GM18909 (cell line): ENCODE measurements around the gene IFNGR2.
"Not testable (repeated sequence)": the region's sequence is repeated elsewhere in the genome, so short reads cannot be mapped to it uniquely, and the experiment has no call there.

Source experiments
- ATAC-seq: cut with Tn5 transposase; IDR thresholded peaks from one replicate; pipeline ENCODE4 v1.9.1; 2021; ENCODE audit warnings: mild to moderate bottlenecking; ENCODE audit not compliant: unreplicated experiment, poor library complexity

IFNGR2 gene

DNA sequence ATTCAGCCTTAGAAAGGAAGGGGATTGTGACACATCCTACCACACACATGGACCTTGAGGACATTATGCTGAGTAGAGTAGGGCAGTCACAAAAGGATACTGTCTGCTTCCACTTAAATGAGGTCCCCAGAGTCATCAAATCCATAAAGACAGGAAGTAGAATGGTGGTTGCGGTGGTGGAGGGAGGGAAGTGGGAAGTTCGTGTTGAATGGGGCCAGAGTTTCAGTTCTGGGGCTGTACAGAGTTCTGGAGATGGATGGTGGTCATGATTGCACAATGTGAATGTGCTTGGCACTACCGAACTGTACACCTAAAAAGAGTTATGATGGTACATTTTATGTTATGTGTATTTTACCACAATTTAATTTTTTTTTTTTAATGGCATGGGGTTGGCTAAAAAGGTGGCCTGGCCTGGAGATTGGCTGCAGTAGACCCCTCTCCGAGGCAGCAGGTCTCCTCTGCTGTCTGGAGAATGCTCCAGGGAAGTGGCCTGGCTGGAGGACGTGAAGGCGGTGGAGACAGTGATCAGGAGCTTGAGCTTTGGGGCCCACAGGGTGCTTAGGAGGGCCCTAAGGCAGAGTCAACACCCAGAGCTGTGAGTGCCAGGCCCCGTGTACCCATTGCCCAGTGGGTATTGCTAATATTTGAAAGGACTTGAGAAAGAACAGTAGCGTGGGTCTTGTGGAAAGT is 30.4 kb downstream of the IFNGR2 start:
- ATAC-seq, result no peak

DNA sequence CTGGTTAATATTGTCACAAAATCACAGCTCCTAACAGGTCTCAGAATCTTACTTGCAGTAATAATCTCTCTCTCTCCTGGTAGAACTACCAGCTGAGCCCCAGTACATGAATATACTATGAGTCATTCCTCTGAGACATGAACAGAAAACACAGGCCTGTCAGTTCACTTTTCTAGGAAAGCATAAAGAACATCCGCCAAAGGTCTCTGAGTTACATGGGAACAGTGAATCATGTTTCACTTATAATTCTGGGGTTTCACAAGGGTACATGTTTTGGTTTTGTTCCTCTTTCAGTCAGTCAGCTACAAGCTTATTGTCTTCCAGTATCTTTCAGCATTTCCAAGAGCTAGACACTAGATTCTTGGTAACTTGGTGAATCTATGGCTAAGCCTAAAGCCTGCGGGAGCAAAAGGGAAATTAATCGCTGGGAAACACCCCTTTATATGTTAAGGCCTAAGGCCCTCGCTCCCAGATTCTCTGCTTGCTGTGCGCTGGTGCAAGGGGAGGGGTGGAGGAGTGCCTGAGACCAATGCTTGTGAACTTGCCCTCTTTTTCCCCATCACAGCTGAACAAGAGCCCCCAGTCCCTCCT is 31.7 kb downstream of the IFNGR2 start:
- peak; percentile 90 for ATAC-seq

DNA sequence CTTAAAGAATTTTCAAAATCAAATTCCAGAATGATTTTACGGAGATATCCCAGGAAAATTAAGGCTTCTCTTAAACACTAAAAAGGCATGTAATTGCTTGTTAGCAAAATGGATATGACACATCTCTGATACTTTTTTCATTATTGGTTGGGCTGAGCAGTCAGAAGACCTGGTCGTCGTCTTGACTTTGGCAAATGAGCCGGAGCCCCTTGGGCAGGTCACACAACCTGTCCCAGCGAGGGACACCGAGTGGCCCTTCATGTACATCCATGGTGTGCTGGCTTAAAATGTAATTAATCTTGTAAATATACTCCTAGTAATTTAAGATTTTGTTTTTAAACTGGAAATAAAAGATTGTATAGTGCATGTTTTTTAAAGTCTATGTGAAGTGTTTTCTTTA is 33.9 kb downstream of the IFNGR2 start:
- no peak for ATAC-seq

DNA sequence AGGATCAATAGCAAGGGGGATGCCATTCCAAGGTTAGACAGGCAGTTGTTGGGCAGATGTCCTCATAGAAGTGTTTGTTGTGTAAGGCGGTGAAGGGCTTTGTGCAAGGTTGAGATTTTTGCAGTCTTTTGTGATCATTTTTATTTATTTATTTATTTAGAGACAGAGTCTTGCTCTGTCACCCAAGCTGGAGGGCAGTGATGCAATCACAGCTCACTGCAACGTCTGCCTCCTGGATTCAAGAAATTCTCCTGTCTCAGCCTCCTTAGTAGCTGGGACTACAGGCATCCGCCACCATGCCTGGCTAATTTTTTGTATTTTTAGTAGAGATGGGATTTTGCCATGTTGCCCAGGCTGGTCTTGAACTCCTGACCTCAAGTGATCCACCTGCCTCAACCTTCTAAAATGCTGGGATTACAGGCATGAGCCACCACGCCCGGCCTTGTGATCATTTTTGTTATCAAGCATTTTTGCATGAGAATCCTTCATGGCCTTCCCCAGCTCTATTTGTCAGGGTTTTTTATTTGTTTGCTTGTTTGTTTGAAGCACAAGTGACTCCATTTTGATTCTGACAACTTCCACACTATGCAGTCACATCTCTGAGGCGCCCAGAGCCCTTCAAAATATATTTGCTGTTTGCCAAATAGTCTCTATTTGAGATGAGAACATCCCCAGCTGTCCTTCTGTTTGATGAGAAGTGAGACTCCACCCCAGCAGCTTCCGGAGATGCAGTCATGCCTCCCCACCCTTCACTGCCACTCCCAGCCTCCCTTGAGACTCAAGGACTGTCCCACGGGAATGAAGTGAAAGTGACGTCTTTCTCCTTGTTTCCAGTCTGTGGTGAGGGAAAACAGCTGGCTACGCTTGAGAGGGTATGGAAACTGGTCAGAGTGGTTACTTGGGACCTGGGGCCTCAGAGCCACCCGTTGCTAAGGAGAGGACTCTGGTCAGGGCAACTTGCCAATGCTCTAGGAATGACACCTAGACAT is 38.6 kb downstream of the IFNGR2 start:
- ATAC-seq, result peak; percentile 69

DNA sequence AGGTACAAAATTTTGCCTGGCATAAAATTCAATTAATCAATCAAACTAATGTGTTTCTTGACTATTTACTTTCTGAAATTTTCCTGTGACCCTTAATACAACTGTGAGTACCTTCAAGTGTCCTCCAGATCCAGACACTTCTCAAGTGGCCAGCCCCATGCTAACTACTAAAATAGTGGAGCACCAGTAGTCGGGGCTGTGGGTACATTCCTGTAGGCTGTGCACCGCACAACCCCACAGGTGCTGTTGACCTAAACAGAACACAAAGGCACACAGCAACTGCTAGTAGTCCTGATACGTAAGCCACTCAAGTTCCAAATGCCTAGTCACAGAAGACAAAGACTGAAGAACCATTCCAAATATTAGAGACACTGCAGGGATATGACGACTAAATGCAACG is 40.0 kb downstream of the IFNGR2 start:
- no peak for ATAC-seq

DNA sequence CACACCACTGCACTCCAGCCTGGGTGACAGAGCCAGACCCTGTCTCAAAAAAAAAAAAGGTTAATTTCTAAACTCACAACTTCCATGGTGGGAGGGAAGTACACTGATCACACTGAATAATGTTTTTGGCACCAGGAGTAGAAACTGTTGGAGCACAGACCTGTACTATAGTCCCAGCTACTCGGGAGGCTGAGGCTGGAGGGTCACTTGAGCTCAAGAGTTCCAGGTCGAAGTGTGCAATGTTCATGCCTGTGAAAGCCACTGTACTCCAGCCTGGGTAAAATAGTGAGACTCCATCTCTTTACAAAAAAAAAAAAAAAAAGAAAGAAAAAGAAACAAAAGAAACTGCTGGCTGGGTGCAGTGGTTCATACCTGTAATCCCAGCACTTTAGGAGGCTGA is 41.3 kb downstream of the IFNGR2 start:
- no peak for ATAC-seq

DNA sequence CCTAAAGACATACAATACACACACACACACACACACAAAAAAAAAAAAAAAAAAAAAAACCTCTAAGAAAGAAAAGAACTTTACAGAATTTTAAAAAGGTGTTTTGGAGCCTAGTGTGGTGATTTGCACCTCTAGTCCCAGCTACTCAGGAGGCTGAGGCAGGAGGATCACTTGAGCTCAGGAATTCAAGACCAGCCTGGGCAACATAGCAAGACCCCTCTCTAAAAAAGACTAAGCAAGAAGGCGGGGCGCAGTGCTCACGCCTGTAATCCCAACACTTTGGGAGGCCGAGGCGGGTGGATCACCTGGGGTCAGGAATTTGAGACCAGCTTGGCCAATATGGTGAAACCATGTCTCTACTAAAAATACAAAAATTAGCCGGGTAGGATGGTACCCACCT is 43.4 kb downstream of the IFNGR2 start:
- ATAC-seq, result not testable (repeated sequence)

DNA sequence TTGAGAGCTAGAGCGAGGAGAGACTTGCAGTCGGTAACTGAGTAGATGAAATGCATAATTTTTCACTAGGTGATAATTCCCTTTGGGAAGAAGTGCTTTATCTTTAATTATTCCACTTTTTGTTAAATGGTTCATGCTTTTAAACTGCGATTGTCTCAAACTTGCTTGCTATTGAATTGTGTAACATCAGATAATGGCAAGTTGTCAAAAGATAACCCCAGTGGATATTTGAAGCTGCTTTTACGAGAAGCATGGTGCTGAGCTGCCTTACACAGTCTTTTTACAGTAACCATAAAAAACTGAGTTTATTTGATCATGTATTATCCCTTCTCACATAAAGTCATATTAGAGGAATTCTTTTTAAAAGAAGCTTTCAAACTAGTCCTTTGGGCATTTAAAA is 46.4 kb downstream of the IFNGR2 start:
- ATAC-seq, result no peak

DNA sequence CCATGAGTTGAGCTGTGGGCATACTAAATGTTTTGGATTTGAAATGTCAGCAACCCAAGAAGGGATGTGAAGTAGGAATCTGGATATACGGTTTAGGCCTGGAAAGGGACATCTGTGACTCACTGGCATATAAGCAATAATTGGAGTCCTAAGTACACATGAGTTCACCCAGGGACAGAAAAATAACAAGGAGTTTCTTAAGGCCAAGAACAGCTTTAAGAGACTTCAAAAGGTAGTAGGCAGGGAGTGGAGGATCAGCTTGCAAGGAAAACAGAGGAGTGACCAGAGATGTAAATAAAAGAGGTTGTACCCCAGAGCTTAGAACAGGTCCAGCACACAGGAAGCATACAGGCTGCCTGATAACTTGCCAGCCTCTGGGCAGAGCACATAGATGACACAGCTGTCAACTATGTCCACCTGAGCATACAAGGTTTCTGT is 48.4 kb downstream of the IFNGR2 start:
- no peak for ATAC-seq

DNA sequence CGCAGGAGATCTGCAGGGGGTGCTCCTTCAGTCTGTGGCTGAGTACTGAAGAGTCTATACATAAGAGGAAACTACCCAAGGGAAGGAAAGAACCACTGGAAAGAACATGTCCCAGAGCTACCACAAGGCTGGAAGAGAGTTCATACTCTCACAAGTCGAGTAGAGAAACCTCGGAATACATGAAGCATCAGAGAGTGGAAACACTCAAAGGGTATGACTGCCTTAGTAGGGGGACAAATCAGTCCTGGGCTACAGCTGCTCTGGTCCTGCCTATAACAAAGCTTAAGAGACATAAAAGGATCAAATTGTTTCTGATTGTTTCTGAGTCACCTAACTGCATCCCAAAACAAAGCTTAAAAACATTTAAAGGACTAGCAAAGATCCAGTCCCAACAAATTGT is 49.1 kb downstream of the IFNGR2 start:
- ATAC-seq, result no peak

DNA sequence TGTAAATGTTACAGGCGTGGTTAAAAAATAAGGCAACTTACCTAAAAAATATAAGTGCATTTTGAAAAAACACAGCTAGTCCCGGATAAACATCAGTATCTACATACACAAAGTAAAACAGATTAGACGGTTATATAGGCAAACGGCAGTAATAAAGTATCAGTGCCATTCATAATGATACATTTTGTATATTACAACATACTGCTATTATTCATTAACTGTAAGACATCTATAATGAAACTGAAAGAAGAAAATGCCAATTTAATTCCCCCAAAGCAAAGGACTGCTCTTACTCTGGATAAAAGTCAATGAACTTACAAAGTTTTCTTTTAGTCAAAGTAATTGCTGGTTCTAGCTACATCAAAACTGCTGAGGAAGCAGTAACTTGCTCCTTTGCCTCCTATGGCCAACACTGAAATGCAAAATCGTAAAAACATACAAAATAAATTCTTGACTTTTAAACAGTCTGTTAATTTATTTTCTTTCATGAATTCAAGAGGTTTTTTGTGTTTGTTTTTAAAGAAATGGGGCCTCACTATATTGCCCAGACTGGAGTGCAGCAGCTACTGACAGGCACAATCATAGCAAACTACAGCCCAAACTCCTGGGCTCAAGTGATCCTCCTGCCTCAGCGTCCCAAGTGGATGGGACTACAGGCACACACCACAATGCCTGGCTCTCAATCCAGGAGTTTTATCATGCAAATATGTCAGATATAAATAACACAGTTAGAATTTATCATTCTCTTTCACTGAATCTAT is 52.7 kb downstream of the IFNGR2 start:
- ATAC-seq, result no peak

DNA sequence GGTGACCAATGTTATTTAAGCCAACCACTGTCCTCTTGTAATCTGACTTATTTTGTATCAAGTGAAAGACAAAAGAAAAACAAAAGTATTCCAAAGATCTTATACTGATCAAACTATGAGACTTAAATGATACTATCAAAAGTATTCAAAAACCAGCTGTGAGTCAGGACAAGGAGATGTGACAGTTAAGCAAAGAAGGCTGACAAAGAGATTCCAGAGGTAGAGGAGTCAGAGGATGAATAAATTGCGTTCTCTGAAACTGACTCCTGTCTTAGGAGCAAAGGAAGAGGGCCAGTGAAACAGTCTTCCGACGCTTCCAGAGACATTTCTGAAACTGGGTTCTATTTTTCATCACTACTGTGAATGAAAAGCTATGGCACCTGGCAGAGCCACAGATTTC is 55.6 kb downstream of the IFNGR2 start:
- no peak for ATAC-seq

DNA sequence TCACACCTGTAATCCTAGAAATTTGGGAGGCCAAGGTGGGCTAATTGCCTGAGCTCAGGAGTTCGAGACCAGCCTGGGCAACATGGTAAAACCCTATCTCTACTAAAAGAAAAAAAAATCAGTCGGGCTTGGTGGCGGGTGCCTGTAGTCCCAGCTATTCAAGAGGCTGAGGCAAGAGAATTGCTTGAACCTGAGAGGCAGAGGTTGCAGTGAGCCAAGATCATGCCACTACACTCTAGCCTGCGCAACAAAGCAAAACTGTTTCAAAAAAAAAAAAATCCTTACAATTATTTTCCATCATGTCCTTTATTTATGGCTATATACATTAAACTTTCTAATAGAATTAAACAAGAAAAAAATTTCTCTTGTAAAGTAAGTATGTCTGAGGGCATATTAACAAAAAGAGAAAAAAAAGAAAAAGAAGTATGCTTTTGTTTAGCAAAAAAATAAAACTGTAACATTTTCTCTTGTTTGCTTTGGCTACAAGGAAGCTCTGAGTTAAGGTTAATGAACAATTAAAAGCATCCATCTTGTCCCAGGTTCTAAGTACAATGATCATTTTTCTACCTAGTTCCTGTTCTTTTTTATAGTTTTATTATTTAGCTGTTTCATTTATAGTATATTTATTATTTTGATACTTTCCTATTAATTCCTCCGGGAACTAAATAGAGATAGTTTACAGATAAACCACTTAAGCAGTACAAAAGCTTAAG is 58.5 kb downstream of the IFNGR2 start:
- ATAC-seq, result no peak

DNA sequence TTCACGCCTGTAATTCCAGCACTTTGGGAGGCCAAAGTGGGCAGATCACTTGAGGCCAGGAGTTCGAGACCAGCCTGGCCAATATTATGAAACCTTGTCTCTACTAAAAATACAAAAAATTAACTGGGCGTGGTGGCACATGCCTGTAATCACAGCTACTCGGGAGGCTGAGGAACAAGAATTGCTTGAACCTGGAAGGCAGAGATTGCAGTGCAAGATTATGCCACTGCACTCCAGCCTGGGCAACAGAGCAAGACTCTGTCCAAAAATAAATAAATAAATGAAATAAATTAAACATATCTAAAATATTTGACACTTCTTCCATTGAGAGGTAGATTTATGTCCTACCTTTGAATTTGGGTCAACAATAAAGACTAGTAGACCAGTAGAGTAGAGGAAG is 66.0 kb downstream of the IFNGR2 start:
- not testable (repeated sequence) for ATAC-seq

DNA sequence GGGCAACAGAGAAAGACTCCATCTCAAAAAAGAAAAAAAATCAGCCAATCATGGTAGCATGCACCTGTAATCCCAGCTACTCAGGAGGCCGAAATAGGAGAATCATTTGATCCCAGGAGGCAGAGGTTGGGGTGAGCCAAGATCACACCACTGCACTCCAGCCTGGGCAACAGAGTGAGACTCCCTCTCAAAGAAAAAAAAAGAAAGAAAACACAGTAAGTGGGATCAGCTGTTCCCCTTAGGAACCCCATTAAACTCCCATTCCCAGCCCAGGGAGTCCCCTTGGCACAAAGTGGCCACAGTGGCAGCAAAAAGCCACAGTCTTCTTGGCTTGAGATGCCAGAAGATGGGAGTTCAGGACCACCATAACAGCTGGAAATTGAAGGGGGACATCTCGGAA is 67.5 kb downstream of the IFNGR2 start:
- ATAC-seq, result no peak

DNA sequence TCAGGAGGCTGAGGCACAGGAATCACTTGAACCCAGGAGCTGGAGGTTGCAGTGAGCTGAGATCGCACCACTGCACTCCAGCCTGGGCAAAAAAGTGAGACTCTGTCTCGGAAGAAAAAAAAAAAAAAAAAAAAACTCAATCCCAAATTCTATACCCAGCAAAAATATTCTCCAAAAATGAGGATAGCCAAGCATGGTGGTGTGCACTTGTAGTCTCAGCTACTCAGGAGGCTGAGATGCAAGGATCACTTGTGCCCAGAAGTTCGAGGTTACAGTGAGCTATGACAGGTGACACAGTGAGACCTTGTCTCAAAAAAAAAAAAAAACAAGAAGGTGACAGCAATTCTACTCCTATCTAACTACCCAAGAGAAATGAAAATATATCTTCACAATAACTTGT is 70.1 kb downstream of the IFNGR2 start:
- ATAC-seq, result no peak

DNA sequence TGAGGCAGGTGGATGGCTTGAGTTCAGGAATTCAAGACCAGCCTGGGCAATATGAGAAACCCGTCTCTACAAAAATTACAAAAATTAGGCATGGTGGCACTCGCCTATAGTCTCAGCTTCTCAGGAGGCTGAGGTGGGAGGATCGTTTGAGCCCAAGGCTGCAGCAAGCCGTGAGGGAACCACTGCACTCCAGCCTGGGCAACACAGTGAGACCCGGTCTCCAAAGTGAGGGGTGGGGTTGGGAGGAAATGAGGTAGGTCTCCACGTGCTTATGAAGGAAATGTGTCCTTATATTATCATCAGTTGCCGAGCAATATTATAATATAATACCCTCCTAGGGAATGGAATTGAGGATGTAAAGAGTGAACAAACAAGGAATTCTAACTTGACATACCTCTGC is 73.9 kb downstream of the IFNGR2 start:
- ATAC-seq, result no peak

DNA sequence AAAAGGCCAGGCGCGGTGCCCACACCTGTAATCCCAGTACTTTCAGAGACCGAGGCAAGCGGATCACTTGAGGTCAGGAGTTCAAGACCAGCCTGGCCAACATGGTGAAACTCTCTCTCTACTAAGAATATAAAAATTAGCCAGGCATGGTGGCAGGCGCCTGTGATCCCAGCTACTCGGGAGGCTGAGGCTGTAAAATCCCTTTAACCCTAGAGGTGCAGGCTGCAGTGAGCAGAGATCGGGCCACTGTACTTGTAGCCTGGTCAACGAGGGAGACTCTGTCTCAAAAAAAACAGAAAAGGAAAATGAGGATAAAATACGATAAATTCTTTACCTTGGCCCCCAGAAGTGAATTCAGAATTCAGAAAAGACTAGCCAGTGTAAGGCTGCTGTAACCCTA is 75.0 kb downstream of the IFNGR2 start:
- no peak for ATAC-seq

DNA sequence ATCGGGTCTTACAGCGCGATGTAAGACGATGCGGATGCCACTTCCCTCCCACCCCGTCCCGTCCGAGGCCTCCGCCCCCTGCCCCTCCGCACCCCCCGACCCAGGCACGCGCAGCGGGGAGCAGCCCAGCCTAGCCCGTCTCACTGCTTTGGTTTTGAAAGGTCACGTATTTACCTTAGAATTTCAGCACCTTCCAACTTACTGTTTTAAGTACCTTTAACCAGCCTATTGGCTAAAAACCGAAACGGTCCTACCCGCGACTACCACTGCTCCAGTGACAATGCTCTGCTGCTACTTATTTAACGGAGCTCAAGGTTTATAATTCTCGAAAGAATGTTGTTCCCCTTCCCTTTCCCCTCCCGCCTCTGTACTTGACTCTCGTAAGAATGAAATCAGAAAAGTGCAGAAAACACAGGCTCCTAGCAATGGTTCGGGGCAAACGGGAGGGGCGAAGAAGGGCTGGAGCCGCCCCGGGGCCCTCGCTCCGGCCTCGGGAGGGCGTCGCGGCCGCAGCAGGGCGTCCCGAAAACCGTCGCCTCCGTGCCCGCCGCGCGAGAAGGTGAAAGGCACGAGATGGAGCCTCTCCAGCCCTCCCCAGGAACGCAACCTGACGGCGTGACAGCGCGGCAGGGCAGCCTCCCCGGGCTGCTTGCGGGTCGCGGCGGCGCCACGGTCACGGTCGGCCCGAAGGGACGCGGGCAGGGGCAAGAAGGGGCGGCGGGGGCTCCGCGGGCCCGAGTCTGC is 75.9 kb downstream of the IFNGR2 start:
- peak; percentile 23 for ATAC-seq
